22Rv1 (cell line): ENCODE data around the gene GALNT8.

Experiments
- ZFX ChIP-seq: fragments of 450-650 bp; IDR thresholded peaks from 2 replicates; pipeline ENCODE4 v1.6.1; 2017; ENCODE audit warnings: antibody characterized with exemption, borderline replicate concordance
- TF ChIP-seq, protein P1 (sequence below): fragments of 450-650 bp; IDR thresholded peaks from 2 replicates; pipeline ENCODE4 v1.5.1; 2017; ENCODE audit warnings: mild to moderate bottlenecking

- TF ChIP-seq, protein P1, sequence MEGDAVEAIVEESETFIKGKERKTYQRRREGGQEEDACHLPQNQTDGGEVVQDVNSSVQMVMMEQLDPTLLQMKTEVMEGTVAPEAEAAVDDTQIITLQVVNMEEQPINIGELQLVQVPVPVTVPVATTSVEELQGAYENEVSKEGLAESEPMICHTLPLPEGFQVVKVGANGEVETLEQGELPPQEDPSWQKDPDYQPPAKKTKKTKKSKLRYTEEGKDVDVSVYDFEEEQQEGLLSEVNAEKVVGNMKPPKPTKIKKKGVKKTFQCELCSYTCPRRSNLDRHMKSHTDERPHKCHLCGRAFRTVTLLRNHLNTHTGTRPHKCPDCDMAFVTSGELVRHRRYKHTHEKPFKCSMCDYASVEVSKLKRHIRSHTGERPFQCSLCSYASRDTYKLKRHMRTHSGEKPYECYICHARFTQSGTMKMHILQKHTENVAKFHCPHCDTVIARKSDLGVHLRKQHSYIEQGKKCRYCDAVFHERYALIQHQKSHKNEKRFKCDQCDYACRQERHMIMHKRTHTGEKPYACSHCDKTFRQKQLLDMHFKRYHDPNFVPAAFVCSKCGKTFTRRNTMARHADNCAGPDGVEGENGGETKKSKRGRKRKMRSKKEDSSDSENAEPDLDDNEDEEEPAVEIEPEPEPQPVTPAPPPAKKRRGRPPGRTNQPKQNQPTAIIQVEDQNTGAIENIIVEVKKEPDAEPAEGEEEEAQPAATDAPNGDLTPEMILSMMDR, result no peak
- TF ChIP-seq ZFX, result no peak
These were observed 87.6 kb downstream of the GALNT8 start for GRCh38 chr12:4807813-4808212.
